Fibroblast of mammary gland (primary cell): ENCODE data around the gene ELOB.

Source experiments
- DNase-seq: peaks from one replicate; pipeline ENCODE4 v3.0.0-alpha.2; 2010; ENCODE audit warnings: low read depth
- H3K4me3 ChIP-seq: 2 replicates; pipeline ENCODE4 v1.5.1; 2011; ENCODE audit warnings: low read depth, mild to moderate bottlenecking, low read length, moderate library complexity; ENCODE audit not compliant: control insufficient read depth
- CTCF ChIP-seq: conservative IDR thresholded peaks from 2 replicates; pipeline ENCODE4 v1.5.1; 2011; ENCODE audit warnings: low read depth, low read length, inconsistent platforms; ENCODE audit not compliant: control insufficient read depth, insufficient read depth

Gene ELOB

GRCh38 chr16:2737238-2737605 is 39.9 kb downstream of the ELOB start:
- no peak for DNase-seq
- TF ChIP-seq CTCF: no peak
- H3K4me3 ChIP-seq: no peak overlapping the region

GRCh38 chr16:2736476-2737237 is 40.4 kb downstream of the ELOB start:
- no peak overlapping the region for H3K4me3 ChIP-seq
- no peak for DNase-seq
- TF ChIP-seq CTCF: no peak

- no peak for DNase-seq
- no peak overlapping the region for H3K4me3 ChIP-seq
- no peak for TF ChIP-seq CTCF
Measured at GRCh38 chr16:2734844-2735515, 42.1 kb downstream of the ELOB start.

GRCh38 chr16:2728034-2728433 is 49.0 kb downstream of the ELOB start:
- no peak for TF ChIP-seq CTCF
- no peak for DNase-seq
- H3K4me3 ChIP-seq: no peak overlapping the region

GRCh38 chr16:2726923-2727322 is 50.2 kb downstream of the ELOB start:
- DNase-seq: no peak
- TF ChIP-seq CTCF: no peak
- H3K4me3 ChIP-seq: no peak overlapping the region

- H3K4me3 ChIP-seq: no peak overlapping the region
- DNase-seq: no peak
- TF ChIP-seq CTCF: no peak
Measured at GRCh38 chr16:2724816-2725348, 52.2 kb downstream of the ELOB start.
